ENCODE data around the gene XRCC5.

- TF ChIP-seq ZNF274 (IDR thresholded peaks at IDR 0.05; ENCODE audit: low read depth, low read length) (no peak), SUZ12 (IDR thresholded peaks at IDR 0.05; ENCODE audit: extremely low read depth, insufficient read depth, insufficient read length) (no peak)
Measured at GRCh38 chr2:216111122-216111521, 2.0 kb downstream of the XRCC5 start.
